NB4 (cell line): ENCODE results near the gene SLC38A10.

Source experiments
- MYC ChIP-seq: IDR thresholded peaks from 2 replicates; pipeline ENCODE4 v1.6.1; 2011; ENCODE audit warnings: low read depth, low read length
- POLR2A ChIP-seq: IDR thresholded peaks from 2 replicates; pipeline ENCODE4 v1.6.1; 2011; ENCODE audit warnings: mild to moderate bottlenecking; ENCODE audit not compliant: insufficient read length; ENCODE audit errors: extremely low read depth
- TF ChIP-seq, protein P1 (sequence below): IDR thresholded peaks from one replicate; pipeline ENCODE4 v1.5.1; 2012; ENCODE audit warnings: low read depth, low read length

DNA sequence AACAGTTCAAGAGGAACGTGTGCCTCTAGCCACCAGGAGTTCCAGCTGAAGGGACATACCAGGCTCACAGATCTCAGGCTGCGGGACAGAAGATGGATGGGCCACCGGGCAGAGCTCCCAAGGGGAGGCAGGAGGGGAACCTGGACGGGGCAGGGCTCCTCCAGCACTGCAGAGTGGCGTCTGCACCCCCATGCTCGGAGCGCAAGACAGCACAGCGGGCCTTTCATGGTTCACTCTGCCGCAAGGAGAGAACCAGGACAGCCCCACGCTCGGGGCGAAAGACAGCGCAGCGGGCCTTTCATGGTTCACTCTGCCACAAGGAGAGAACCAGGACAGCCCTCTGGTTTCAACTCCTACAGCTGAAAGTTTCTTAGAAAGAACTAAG lies 20.6 kb downstream of the SLC38A10 start:
- TF ChIP-seq POLR2A (no peak), MYC (no peak)
- TF ChIP-seq, protein P1, sequence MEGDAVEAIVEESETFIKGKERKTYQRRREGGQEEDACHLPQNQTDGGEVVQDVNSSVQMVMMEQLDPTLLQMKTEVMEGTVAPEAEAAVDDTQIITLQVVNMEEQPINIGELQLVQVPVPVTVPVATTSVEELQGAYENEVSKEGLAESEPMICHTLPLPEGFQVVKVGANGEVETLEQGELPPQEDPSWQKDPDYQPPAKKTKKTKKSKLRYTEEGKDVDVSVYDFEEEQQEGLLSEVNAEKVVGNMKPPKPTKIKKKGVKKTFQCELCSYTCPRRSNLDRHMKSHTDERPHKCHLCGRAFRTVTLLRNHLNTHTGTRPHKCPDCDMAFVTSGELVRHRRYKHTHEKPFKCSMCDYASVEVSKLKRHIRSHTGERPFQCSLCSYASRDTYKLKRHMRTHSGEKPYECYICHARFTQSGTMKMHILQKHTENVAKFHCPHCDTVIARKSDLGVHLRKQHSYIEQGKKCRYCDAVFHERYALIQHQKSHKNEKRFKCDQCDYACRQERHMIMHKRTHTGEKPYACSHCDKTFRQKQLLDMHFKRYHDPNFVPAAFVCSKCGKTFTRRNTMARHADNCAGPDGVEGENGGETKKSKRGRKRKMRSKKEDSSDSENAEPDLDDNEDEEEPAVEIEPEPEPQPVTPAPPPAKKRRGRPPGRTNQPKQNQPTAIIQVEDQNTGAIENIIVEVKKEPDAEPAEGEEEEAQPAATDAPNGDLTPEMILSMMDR, result no peak
